Astrocyte (in vitro differentiated cells and primary cell): ENCODE data around the gene CNGB1.

Experiments used
- CTCF ChIP-seq: IDR thresholded peaks from 2 replicates; pipeline ENCODE4 v1.5.1; 2011; ENCODE audit warnings: low read depth, mild to moderate bottlenecking, inconsistent platforms, low read length, moderate library complexity; ENCODE audit not compliant: insufficient read depth
- EZH2 ChIP-seq: IDR thresholded peaks from 2 replicates; pipeline ENCODE4 v1.6.1; 2012; ENCODE audit warnings: mild to moderate bottlenecking, low read length, inconsistent platforms; ENCODE audit not compliant: insufficient read depth

GRCh38 chr16:57952909-57953308 lies 18.0 kb downstream of the CNGB1 start:
- no peak for TF ChIP-seq CTCF
- no peak for TF ChIP-seq EZH2
